GM12892 (cell line): ENCODE measurements around the gene TBC1D4.

Source experiments
- POLR2A ChIP-seq: IDR thresholded peaks from 2 replicates; pipeline ENCODE4 v1.6.1; 2011; ENCODE audit warnings: low read depth, low read length, control low read depth
- POLR2AphosphoS5 ChIP-seq: IDR thresholded peaks from 2 replicates; pipeline ENCODE4 v1.6.1; 2011; ENCODE audit warnings: low read depth, low read length, control low read depth

GRCh38 chr13:75491376-75491775, 9.4 kb upstream of the TBC1D4 start:
- TF ChIP-seq POLR2A (no peak), POLR2AphosphoS5 (no peak)
